GM23338 (cell line): ENCODE measurements around the gene ADCY4.

ENCODE experiments used
- CTCF ChIP-seq, 2 experiments: fragments of 200-600 bp in 1 of 2; sonication (generic) in 1 of 2; conservative IDR thresholded peaks; 2 replicates each; pipeline versions ENCODE4 v1.5.1 to v1.6.1; 2016 to 2017; ENCODE audit warnings: antibody characterized with exemption in 2 of 2, low read depth in 2 of 2, mild to moderate bottlenecking in 2 of 2, moderate library complexity in 1 of 2
- EZH2 ChIP-seq: fragments of 200-600 bp; sonication (generic); IDR thresholded peaks from one replicate; pipeline ENCODE4 v1.8.0; 2017; ENCODE audit warnings: antibody characterized with exemption, mild to moderate bottlenecking, low read depth; ENCODE audit not compliant: unreplicated experiment
- EZH2phosphoT487 ChIP-seq: fragments of 200-600 bp; sonication (generic); IDR thresholded peaks from one replicate; pipeline ENCODE4 v1.8.1; 2018; ENCODE audit warnings: antibody characterized with exemption; ENCODE audit not compliant: unreplicated experiment
- JUNB ChIP-seq: IDR thresholded peaks from one replicate; pipeline ENCODE4 v1.6.1; 2016; ENCODE audit warnings: antibody characterized with exemption; ENCODE audit not compliant: unreplicated experiment
- REST ChIP-seq: IDR thresholded peaks from one replicate; pipeline ENCODE4 v1.6.1; 2018; ENCODE audit warnings: antibody characterized with exemption; ENCODE audit not compliant: unreplicated experiment

GRCh38 chr14:24332268-24332993 is 2.4 kb downstream of the ADCY4 start:
- peak; percentile 70 to 72 for TF ChIP-seq CTCF (conservative IDR thresholded peaks at IDR 0.05; ENCODE audit: low read depth in 2 of 2)
- no peak for TF ChIP-seq EZH2
- no peak for TF ChIP-seq REST
- no peak for TF ChIP-seq EZH2phosphoT487
- TF ChIP-seq JUNB: no peak
